SIG-M5 (cell line): ENCODE results near the gene BCAS1.

Source experiments
- DNase-seq: peaks from one replicate; lab custom pipeline; 2025; lab: John Stamatoyannopoulos, UW

BCAS1 gene, protein sequence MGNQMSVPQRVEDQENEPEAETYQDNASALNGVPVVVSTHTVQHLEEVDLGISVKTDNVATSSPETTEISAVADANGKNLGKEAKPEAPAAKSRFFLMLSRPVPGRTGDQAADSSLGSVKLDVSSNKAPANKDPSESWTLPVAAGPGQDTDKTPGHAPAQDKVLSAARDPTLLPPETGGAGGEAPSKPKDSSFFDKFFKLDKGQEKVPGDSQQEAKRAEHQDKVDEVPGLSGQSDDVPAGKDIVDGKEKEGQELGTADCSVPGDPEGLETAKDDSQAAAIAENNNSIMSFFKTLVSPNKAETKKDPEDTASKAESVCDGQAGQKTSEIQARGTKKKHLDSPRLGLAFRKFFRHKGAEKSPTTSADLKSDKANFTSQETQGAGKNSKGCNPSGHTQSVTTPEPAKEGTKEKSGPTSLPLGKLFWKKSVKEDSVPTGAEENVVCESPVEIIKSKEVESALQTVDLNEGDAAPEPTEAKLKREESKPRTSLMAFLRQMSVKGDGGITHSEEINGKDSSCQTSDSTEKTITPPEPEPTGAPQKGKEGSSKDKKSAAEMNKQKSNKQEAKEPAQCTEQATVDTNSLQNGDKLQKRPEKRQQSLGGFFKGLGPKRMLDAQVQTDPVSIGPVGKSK

DNA sequence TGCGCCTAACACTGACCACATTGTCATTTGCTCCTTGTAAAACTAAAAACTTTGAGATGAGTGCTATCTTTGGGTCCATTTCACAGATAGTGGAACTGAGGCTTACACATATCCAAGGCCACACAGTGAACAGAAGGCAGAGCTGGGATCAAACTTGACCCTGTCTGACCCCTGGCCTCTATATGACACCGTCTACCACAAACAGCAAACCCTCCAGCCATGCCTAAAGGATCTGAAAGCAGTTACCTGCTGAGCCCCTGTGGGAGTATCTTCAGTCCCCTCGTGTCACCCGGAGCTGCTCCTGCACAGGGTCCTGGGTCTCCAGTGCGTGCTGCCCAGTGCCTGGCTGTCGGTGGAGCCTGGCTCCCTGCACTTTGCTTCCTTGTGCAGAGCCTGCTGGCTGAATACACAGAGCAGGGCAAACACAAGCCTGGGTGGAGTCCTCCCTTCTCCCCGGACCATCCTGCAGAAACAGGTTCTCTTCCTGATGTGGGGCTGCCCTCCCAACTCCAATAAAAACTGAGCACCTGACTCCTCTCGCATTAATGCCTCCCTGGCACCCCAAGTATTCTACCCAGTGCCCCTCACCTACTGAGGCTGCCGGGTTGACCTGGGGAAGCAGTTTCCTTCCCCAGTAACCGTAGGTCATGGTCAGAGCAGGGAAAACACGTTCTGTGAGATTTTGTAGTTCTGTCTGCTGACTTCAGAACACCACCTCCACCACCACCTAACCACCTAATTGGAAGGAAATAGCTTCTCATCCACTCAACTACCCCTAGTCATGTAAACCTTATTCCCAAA, at the start of gene BCAS1:
Gene BCAS1, minus strand, starts transcription at position 408 of the 801 bp plus-strand sequence. CDS start 11,876 bp downstream, outside the sequence.
- no peak for DNase-seq

DNA sequence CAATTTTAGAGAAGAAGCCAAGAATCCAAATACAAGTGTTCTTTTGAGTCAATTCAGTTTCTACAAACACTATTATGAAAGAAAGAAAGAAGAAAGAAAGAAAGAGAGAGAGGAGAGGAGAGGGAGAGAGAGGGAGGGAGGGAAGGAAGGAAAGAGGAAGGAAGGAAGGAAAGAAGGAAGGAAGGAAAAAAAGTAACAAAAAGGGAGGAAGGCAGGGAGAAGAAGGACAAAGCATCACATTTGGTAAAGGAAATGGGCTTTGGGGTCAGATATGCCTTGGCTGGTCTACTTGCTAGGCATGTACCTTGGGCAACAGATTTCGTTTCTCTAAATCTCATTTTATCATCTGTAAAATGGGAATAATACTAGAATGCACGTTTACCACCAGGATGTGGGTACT, 49.4 kb upstream of the BCAS1 start:
- no peak for DNase-seq

DNA sequence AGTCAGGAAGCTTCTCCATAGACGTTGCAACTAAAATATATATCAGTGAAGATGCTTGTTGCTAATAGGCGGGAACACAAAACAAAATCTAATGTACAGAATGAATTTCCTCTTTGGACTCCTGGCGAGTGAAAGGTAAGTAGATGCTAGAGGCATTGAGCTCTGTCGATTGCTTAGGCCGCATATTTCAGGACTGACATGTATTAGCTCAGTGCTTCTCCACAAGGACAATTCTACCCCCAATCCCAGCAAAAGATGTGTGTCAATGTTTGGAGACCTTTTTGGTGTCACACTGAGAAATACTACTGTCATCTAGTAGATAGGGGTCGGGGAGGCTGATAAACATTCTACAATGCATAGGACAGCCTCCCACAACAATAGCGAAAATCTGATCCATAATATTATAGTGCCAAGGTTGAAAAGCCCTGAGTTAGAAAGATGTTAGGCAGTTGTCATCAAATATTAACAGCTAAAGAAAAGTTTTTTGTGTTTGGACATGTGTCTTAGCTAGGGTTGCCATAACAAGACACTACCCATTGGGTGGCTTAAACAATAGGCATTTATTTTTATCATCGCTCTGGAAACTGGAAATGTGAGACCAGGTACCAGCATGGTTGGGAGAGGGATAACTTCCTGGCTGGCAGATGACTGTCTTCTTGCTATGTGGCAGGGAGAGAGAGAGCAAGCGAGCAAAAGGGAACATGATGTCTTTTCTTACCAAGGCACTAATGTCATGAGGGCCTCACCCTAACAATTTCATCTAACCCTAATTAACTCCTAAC, 48.0 kb upstream of the BCAS1 start:
- no peak for DNase-seq

DNA sequence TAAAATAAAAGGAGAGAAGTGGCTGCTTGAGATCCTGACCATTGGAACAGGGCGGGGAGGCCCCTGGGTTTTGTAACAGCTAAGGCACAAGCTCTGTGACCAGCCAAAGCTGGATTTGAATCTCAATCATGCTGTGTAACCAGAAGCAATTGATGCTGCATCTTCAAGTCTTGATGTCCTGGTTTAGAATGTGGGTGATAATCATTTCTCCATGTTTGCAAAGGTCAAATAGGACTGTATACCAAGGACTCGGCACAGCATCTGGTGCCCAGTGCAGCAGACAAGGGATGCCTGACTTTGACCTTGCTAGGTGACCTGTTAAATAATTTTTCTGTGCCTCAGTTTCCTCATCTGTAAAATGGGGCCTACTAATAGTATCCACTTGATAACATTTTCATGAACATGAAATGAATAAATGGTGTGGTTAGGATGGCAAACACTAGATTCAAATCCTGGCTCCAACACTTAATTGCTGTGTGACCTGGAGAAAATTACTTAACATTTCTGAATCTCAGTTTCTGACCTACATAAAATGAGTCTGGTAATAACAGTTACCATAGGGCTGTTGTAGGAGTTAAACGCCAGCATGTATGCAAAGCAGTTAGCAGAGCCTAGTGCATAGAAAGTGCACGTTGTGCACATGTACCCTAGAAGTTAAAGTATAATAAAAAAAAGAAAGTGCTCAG, 46.3 kb upstream of the BCAS1 start:
- no peak for DNase-seq

DNA sequence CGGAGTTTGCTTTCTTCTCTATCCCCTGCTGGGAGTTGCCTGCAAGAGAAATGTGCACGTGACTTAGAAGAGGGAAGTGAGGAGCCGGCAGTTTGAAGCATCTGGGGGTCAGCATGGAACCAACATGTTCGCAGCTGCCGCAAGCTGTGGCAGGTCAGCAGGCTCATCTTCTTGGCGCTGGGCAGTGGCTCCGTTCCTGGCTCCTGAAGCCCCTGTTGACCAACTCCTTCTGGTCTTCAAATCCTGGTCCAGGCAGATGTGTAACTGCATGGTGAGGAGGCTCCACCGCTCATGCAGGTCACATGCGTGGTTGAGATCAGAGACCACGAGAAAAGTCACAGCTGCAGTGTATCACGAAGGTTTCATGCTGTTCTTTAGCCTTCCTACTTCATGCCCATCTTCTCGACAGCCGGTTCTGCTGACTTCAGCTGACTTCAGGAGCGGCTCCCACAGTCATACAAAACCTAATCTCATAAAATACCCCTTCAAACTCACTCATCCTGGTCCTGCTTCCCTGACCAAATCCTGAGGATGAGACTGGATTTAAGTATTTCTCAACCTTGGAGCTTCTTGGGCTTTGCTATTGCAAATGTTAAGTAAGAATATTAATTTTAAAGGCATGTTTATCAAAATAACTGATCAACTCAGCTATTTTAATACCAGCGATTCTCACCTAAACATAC, 44.9 kb upstream of the BCAS1 start:
- no peak for DNase-seq

DNA sequence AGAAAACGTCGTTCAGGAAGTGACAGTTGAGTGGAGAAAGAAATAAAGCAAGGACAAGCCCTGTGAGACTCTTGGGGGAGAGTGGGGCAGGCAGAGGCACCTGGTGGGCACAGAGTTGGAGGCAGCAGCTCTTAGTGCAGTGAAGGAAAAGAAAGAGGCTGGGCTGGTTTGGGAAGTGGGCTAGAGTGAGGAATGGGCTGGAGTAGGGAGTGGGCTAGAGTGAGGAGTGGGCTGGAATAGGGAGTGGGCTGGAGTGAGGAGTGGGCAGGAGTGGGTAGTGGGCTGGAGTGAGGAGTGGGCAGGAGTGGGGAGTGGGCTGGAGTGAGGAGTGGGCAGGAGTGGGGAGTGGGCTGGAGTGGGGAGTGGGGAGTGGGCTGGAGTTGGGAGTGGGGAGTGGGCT, 43.7 kb upstream of the BCAS1 start:
- DNase-seq = no peak

DNA sequence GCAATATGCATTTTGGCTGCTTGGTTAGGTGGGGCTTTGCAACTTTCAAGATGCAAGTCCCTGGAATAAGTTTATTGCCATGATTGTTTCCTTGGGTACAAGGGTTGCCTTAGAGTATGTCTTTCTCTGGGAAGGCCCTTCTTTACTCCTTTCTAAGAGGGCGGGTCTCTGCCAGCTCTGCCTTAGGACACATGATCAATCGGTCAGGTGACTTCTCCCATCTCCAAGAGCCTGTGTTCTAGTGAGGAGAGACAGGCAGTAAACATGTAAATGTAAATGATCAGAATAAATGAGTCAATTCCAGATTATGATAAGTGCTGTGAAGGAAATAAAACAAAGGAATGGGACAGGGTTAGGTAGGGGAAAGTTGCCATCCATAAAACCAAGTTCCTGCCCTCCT, 43.2 kb upstream of the BCAS1 start:
- DNase-seq = no peak

DNA sequence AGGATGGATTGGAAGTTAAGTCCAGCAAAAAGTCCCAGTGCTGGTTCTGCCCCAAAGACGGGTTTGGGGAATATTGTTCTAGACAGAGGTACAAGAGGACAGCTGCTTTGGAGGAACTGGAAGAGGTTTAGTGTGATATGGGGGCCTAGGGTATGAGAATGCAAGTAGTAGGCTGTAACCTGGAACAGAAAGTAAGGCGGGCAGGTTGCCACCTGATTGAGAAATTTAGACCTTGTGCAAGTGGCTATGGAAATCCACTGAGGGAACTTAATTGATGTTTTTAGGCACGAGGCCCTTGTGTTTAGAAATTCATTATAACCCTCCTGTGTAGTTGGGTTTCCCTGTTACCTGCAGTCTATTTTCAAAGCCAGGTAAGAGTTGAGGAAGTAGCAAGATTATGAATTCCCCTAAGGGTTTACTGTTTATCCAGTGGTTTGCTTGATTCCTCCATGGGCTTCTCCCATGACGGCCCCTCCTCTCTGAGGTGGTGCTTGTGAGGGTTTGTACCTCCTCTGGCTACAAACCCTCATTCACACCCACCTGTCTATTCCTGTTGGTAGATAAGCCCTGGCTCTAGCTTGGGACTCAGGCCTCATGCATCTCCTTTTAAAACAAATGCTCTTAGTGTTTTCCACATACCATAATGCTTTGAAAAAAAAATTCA, 42.0 kb upstream of the BCAS1 start:
- no peak for DNase-seq

DNA sequence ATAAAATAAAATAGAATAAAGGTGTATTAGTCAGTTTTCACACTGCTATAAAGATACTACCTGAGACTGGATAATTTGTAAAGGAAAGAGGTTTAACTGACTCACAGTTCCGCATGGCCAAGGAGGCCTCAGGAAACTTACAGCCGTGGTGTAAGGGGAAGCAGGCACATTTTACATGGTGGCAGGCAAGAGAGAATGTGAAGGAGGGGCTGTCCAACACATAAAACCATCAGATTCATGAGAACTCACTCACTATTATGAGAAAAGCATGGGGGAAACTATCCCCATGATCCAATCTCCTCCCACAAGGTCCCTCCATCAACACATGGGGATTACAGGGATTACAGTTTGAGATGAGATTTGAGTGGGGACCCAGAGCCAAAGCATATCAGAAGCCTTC, 41.1 kb upstream of the BCAS1 start:
- DNase-seq = no peak

DNA sequence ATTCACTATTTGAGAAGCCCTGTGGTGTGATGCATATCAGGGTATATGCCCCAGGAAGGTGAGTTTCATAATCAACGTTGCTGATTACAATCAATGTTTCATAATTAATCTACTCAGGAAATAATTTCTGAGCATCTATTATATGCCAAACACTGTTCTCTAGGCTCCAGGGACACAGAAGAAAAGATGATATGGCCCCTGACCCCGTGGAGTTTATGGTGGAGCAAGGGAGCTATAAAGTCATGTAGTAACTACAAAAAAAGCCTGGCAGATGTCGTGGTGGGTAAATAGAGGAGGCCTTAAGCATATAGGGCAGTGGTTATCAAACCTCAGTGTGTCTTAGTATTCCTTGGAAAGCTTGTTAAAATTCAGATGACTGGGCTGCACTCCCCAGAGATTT, 40.1 kb upstream of the BCAS1 start:
- no peak for DNase-seq

DNA sequence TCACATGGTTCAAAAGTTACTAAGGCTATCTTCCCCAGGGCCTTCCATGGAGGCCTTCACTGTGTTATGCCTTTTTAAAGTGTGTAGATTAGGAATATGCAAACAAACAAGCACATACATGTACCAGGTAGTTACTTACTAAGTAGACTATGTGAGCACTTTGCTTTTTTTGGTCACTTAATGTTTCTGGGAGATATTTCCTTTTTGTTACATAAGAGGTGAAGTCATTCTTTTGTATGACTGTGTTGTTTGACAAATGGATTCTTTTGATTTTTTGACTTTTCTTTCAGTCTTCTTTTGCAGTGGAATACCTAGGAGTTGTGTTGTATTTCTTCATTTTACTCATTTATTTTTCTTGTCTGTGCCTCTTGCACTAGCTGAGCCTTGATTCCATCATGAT, 39.6 kb upstream of the BCAS1 start:
- no peak for DNase-seq

DNA sequence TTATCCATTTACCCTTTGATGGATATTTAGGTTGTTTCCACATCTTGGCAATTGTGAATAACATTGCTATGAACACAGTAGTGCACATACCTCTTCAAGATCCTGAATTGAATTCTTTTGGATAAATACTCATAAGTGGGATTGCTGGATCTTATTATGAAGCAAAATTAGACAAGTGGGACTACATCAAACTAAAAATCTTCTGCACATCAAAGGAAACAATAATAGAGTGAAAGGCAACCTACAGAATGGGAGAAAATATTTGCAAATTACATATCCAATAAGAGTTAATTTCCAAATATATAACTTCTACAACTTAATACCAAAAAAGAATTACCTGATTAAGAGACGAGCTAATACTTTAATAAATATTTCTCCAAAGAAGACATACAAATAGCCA, 38.4 kb upstream of the BCAS1 start:
- no peak for DNase-seq

DNA sequence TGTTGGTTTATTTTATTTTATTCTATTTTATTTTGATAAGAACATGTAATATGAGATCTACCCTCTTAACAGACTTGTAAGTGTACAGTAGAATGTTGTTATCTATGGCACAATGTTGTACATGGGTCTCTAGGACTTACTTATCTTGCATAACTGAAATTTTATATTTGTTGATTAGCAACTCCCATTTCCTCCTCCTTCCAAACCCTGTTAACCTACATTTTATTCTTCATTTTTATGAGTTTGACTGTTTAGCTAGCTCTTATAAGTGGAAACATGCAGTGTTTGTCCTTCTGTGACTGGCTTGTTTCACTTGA, 37.9 kb upstream of the BCAS1 start:
- DNase-seq = no peak

DNA sequence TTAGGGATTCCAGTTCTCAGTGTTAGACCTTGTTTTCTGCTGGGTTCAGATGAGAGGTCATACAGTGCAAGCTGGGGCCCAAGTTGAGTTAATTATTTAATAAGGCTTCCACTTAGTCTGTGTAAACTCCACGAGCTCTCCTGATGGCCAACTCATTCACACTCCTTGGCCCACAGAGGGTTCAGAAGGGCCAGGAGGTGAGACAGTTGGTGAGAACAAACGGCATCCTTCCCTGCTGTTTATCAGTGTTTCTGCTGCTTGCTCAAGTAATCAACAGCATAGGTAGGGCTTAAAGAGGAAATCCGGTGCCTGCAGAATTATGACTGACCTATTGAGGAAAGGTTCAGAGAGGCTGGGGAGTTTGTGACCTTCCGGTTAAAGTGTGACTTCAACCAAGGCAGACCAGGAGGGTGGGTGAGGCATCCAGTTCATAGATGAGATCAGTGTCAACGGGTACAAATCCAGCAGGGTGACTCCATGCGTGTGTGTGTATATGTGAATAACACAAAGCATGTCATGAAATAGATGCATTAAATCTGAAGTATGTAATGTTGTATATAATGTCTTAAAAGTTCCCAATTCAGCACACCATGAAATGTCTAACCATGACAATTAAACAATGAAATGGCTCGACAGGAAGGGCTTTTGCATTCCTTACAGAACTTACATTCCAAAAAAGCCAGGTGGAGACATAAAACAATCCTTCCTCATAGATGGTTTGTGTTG, 37.4 kb upstream of the BCAS1 start:
- no peak for DNase-seq

DNA sequence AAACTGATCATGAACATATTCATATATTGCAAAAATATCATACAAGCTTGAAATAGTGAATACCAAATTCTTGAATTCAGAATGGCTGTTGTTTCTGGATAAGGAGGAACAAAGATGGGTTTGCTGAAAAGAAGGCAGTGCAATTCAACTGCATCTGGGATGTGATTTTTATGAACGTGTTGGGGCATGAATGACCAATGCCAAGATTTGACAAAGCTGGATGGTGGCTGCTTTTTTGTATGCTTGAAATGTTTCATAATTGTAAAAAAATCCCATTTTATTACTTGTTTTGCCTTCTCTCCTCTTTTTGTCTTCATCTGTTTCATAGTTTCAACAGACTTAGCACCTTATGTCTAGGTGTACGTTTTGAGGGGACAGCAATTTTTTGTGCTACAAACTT, 36.8 kb upstream of the BCAS1 start:
- DNase-seq = no peak

DNA sequence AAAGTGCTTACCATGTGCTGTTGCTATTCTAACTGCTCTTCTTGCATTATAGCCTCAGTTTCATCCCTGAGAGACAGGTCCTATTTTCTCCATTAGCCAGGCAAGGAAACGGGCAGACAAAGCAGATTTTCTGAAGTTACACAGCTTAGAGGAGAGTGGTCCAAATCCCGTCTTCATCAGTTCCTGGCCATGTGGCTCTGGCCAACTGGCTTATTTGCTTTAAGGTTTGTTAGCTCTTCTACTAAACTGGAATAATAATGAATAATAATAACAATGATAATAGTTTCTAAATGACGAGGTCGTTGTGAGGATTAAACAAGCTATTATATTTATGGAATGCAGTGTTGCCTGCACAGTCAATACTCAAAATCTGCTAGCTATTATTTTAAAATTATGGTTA, 35.8 kb upstream of the BCAS1 start:
- DNase-seq = no peak

DNA sequence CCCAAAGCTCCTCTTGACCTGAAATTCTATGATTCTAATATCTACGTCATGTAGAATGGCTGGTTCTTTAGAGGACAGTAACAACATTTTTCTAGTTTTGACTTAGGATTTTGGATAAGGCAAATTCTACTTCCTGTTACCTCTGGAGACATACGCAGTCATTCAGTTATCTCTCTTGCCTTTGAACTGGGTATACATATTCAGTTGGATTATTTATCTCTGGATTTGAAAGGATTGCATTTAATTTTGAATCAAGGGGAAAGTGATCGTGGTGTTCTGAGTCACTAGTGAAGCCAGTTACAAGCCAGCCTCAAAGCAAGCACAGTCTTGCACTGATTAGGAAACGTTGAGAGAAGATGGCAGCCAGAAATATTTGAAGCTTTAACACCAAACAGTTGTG, 35.3 kb upstream of the BCAS1 start:
- no peak for DNase-seq

DNA sequence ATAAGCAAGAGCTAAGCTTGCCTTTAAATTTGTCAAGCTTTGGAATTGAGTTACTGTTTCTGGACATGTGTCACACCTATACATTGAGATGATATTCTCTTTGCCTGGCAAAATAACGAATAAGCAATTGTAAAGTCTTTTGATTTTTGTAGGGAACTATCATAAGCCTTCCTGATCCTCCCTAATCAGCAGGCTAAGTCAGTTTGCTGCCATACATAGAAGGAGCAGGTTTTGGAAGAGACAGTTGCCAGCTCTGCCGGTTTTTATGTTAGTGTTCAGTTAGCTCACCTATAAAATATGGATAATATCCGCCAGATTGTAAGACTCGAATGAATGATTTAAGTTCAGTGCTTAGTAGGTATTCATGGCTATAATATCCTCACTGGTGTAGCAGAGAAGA, 34.4 kb upstream of the BCAS1 start:
- DNase-seq = no peak

DNA sequence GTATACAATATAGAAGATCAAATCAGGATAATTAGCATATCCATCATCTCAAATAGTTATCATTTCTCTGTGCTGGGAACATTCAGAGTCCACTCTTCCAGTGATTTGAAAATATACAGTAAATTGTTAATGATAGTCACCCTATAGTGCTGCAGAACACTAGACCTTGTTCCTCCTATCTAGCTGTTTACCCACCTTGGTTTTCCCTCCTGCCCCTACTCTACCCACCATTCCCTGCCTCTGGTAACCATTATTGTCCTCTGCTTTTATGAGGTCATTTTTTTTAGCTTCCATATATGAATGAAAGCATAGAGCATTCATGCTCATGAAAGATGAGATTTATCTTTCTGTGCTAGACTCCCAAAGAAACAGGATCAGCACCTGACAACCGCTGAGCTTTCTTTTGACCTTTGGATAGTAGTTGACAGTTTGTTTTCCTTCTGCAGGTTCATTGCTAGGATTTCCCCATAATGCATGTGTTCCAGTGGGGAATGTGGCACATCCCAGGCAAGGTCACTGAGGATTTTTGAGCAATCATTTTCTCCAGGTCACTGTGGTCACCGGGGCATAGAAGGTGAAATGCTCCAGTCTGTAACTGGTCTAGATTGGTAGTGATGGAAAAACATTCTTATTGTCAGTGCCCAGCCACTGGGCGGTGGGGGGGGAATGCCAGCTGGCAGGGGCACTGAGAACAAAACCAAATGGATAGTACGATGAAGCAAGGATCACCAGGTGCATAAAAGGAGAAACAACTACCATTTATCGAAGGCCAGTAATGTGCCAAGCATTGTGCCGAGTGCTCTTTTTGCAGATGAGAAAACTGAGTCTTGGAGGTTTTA, 33.6 kb upstream of the BCAS1 start:
- no peak for DNase-seq
